SH-SY5Y (cell line): ENCODE measurements around the gene C19orf53.

Experiments
- GATA2 ChIP-seq: IDR thresholded peaks from 2 replicates; pipeline ENCODE4 v1.6.1; 2011; ENCODE audit warnings: mild to moderate bottlenecking, low read depth, low read length
- GATA3 ChIP-seq: IDR thresholded peaks from 2 replicates; pipeline ENCODE4 v1.6.1; 2011; ENCODE audit warnings: low read depth, mild to moderate bottlenecking, low read length, moderate library complexity

Gene C19orf53

GRCh38 chr19:13774217-13775191 lies at the start of gene C19orf53:
C19orf53 (plus strand) TSS chr19:13774456; CDS start chr19:13774478, 22 bp downstream.
- TF ChIP-seq GATA2 (no peak), GATA3 (no peak)

- TF ChIP-seq GATA2 (no peak), GATA3 (no peak)
These were observed 47.9 kb upstream of the C19orf53 start for GRCh38 chr19:13726323-13726722.

- TF ChIP-seq GATA3 (no peak), GATA2 (no peak)
These were observed 46.5 kb upstream of the C19orf53 start for GRCh38 chr19:13727798-13728197.

GRCh38 chr19:13729859-13730258 lies 44.4 kb upstream of the C19orf53 start:
- TF ChIP-seq GATA3 (no peak), GATA2 (no peak)

- no peak for TF ChIP-seq GATA2
- no peak for TF ChIP-seq GATA3
These were observed 42.9 kb upstream of the C19orf53 start for GRCh38 chr19:13731147-13731964.

- TF ChIP-seq GATA3 (no peak), GATA2 (no peak)
These were observed 41.9 kb upstream of the C19orf53 start for GRCh38 chr19:13732337-13732736.

GRCh38 chr19:13734751-13735150 lies 39.5 kb upstream of the C19orf53 start:
- no peak for TF ChIP-seq GATA3
- no peak for TF ChIP-seq GATA2

GRCh38 chr19:13738073-13738472 lies 36.2 kb upstream of the C19orf53 start:
- TF ChIP-seq GATA3 (no peak), GATA2 (no peak)

- TF ChIP-seq GATA2 (no peak), GATA3 (no peak)
These were observed 32.4 kb upstream of the C19orf53 start for GRCh38 chr19:13741893-13742292.

- TF ChIP-seq GATA3 (no peak), GATA2 (no peak)
These were observed 31.5 kb upstream of the C19orf53 start for GRCh38 chr19:13742756-13743155.

- no peak for TF ChIP-seq GATA3
These were observed 30.1 kb upstream of the C19orf53 start for GRCh38 chr19:13744174-13744573.

- TF ChIP-seq GATA3 (no peak), GATA2 (no peak)
These were observed 27.2 kb upstream of the C19orf53 start for GRCh38 chr19:13747098-13747453.

- TF ChIP-seq GATA3 (no peak), GATA2 (no peak)
These were observed 26.0 kb upstream of the C19orf53 start for GRCh38 chr19:13748169-13748828.

GRCh38 chr19:13751436-13751835 lies 22.8 kb upstream of the C19orf53 start:
- no peak for TF ChIP-seq GATA3
- TF ChIP-seq GATA2: no peak
